Measurements from ENCODE around the gene USE1.

USE1 gene

GRCh38 chr19:17194608-17195007 lies 20.5 kb upstream of the USE1 start:
- TF ChIP-seq CTCF (conservative IDR thresholded peaks at IDR 0.05; ENCODE audit: low read length): no peak
- DNase-seq (ENCODE audit: low read depth): no peak
- H3K4me3 ChIP-seq (ENCODE audit: low read length): no peak overlapping the region

DNA sequence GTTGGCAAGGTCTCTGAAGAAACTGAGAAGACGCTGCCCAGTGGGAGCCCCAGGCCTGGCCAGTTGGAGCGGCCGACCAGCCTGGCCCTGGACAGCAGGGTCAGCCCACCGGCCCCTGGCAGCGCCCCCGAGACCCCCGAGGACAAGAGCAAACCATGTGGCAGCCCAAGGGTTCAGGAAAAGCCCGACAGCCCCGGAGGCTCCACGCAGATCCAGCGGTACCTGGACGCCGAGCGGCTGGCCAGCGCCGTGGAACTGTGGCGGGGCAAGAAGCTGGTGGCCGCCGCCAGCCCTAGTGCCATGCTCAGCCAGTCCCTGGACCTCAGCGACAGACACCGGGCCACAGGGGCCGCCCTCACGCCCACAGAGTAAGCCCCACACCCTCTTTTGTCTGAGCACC lies 20.1 kb upstream of the USE1 start:
- TF ChIP-seq CTCF (conservative IDR thresholded peaks at IDR 0.05; ENCODE audit: low read length): no peak
- H3K4me3 ChIP-seq (ENCODE audit: low read length): no peak overlapping the region
- DNase-seq (ENCODE audit: low read depth): no peak

DNA sequence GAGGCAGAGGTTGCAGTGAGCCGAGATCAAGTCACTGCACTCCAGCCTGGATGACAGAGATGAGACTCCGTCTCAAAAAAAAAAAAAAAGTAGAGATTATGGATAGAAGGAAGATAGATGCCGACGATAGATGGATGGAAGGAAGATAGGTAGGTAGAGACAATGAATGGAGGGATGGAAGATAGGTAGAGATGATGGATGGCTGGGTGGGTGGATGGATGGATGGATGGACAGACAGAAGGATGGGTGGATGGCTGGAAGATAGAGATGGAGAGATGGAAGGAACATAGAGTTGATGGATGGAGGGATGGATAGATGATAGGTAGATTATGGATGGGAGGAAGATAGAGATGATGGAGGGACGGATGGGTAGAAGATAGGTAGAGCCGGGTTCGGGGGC lies 18.5 kb upstream of the USE1 start:
- no peak overlapping the region for H3K4me3 ChIP-seq (ENCODE audit: low read length)
- no peak for TF ChIP-seq CTCF (conservative IDR thresholded peaks at IDR 0.05; ENCODE audit: low read length)
- no peak for DNase-seq (ENCODE audit: low read depth)

DNA sequence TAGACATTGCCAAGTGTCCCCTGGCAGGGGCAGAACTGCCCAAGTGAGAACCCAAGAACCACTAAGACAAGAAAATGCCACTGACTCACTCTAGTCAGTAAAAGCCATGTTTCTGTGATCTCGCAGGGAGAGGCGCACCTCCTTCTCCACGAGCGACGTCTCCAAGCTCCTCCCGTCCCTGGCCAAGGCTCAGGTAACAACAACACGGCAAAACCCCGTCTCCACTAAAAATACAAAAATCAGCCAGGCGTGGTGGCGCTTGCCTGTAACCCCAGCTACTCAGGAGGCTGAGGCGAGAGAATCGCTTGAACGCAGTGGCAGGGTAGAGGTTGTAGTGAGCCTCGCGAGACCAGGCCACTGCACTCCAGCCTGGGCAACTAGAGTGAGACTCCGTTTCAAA lies 17.5 kb upstream of the USE1 start:
- TF ChIP-seq CTCF (conservative IDR thresholded peaks at IDR 0.05; ENCODE audit: low read length): no peak
- DNase-seq (ENCODE audit: low read depth): no peak
- H3K4me3 ChIP-seq (ENCODE audit: low read length): no peak overlapping the region

DNA sequence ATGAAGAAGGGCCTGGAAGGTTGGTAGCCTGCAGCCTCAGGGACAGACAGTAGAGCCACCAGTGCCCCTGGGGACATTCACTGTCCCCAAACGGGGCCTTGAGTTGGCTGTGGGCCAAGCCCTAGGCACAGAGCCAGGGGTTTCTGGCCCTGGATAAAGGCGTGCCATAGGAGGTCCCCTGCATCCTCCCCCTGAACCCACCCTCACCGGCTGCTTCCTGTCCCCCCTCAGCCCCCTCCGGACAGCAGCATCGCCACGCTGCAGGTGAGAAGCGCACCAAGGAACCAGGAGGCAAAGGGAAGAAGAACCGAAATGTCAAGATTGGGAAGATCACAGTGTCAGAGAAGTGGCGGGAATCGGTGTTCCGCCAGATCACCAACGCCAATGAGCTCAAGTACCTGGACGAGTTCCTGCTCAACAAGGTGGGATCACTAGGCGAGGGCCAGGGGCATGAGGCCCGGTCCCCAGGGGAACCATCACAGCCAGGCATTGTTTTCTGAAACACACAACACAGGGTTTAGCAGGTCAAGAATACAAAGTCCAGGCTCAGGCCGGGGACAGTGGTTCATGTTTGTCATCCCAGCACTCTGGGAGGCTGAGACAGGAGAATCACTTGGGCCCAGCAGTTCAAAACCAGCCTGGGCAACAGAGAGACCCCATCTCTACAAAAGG lies 14.6 kb upstream of the USE1 start:
- no peak overlapping the region for H3K4me3 ChIP-seq (ENCODE audit: low read length)
- no peak for DNase-seq (ENCODE audit: low read depth)
- TF ChIP-seq CTCF (conservative IDR thresholded peaks at IDR 0.05; ENCODE audit: low read length): no peak

DNA sequence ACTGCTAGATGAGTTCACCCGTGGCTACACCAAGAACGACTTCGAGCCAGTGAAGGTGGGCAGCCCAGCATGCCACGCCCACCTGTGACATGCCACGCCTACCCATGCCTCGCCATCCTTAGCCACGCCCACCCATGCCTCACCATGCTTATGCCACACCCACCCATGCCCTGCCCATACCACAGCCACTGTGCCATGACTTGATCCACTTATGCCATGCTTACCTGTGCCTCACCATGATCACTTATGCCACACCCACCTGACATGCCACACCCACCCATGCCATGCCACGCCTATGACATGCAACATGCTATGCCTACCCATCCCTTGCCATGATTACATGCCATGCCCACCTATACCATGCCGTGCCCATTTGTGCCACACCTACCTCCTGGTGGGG lies 12.9 kb upstream of the USE1 start:
- no peak for TF ChIP-seq CTCF (conservative IDR thresholded peaks at IDR 0.05; ENCODE audit: low read length)
- no peak overlapping the region for H3K4me3 ChIP-seq (ENCODE audit: low read length)
- no peak for DNase-seq (ENCODE audit: low read depth)

GRCh38 chr19:17202713-17203112 lies 12.4 kb upstream of the USE1 start:
- no peak for DNase-seq (ENCODE audit: low read depth)
- TF ChIP-seq CTCF (conservative IDR thresholded peaks at IDR 0.05; ENCODE audit: low read length): no peak
- H3K4me3 ChIP-seq (ENCODE audit: low read length): no peak overlapping the region

Data from AG10803 (cell line).